Measurements from ENCODE around the gene XPR1. TPM values are rescaled to one million over a fixed set of nuclear protein-coding genes. Genes with fewer than 3 reads are reported as not detected.

XPR1 gene
- total and polyA plus RNA-seq, 10 of the 15 experiments (the other 5 are each of a cell fraction or from before 2014, with no cell fraction given) = 1.1 to 33.9 (median 11.3) TPM

DNA sequence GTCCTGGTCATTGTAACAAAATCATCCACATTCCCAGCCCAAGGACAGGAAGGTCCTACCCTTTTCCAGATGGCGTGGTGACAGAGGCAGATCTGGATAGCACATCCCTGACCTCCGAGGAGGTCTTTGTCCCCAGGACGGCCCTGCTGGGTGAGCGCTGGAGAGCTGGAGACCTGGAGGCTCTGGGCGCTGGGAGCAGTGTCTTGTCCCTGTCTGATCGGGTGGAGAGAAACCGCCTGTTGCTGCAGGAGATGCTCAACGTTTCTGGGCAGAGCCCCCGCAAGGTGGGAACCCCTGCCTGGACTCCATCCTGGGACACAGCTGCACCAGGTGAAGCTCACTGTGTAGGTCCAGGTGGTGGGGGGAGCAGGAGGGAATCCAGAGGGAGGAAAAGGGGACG is 284.9 kb downstream of the XPR1 start (continued):
- TF ChIP-seq, protein P1, sequence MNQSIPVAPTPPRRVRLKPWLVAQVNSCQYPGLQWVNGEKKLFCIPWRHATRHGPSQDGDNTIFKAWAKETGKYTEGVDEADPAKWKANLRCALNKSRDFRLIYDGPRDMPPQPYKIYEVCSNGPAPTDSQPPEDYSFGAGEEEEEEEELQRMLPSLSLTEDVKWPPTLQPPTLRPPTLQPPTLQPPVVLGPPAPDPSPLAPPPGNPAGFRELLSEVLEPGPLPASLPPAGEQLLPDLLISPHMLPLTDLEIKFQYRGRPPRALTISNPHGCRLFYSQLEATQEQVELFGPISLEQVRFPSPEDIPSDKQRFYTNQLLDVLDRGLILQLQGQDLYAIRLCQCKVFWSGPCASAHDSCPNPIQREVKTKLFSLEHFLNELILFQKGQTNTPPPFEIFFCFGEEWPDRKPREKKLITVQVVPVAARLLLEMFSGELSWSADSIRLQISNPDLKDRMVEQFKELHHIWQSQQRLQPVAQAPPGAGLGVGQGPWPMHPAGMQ (IDR thresholded peaks at IDR 0.05; ENCODE audit: borderline replicate concordance) = no peak
- TF ChIP-seq IKZF2 (IDR thresholded peaks at IDR 0.05) = no peak
- TF ChIP-seq NKRF (conservative IDR thresholded peaks at IDR 0.05) = no peak
- TF ChIP-seq PKNOX1 (IDR thresholded peaks at IDR 0.05) = no peak
- no peak for TF ChIP-seq YBX1 (IDR thresholded peaks at IDR 0.05)
- TF ChIP-seq, protein P2, sequence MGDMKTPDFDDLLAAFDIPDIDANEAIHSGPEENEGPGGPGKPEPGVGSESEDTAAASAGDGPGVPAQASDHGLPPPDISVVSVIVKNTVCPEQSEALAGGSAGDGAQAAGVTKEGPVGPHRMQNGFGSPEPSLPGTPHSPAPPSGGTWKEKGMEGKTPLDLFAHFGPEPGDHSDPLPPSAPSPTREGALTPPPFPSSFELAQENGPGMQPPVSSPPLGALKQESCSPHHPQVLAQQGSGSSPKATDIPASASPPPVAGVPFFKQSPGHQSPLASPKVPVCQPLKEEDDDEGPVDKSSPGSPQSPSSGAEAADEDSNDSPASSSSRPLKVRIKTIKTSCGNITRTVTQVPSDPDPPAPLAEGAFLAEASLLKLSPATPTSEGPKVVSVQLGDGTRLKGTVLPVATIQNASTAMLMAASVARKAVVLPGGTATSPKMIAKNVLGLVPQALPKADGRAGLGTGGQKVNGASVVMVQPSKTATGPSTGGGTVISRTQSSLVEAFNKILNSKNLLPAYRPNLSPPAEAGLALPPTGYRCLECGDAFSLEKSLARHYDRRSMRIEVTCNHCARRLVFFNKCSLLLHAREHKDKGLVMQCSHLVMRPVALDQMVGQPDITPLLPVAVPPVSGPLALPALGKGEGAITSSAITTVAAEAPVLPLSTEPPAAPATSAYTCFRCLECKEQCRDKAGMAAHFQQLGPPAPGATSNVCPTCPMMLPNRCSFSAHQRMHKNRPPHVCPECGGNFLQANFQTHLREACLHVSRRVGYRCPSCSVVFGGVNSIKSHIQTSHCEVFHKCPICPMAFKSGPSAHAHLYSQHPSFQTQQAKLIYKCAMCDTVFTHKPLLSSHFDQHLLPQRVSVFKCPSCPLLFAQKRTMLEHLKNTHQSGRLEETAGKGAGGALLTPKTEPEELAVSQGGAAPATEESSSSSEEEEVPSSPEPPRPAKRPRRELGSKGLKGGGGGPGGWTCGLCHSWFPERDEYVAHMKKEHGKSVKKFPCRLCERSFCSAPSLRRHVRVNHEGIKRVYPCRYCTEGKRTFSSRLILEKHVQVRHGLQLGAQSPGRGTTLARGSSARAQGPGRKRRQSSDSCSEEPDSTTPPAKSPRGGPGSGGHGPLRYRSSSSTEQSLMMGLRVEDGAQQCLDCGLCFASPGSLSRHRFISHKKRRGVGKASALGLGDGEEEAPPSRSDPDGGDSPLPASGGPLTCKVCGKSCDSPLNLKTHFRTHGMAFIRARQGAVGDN (IDR thresholded peaks at IDR 0.05) = no peak
